ENCODE results near the gene NUCB1.

GRCh38 chr19:48859711-48860572 is 40.2 kb upstream of the NUCB1 start:
- TF ChIP-seq CTCF (IDR thresholded peaks at IDR 0.05) = no peak
- TF ChIP-seq POLR2AphosphoS5 (IDR thresholded peaks at IDR 0.05) = no peak
- no peak for TF ChIP-seq POLR2A (IDR thresholded peaks at IDR 0.05)
